Esophagus squamous epithelium (tissue), 4 donors: ENCODE measurements around the gene METTL4.

ENCODE experiments used
- CTCF ChIP-seq, 6 experiments: fragments of 450-650 bp in 4 of 6; fragments of 200-600 bp in 2 of 6; sonication (generic) in 2 of 6; IDR thresholded peaks; one replicate each; pipeline ENCODE4 v1.5.1; 2016 to 2019; ENCODE audit warnings: antibody characterized with exemption in 6 of 6, mild to moderate bottlenecking in 4 of 6, moderate library complexity in 4 of 6
- POLR2A ChIP-seq, 4 donors: fragments of 450-650 bp; IDR thresholded peaks; one replicate each; pipeline ENCODE4 v1.6.1; 2017; ENCODE audit warnings: antibody characterized with exemption in 4 of 4, mild to moderate bottlenecking in 4 of 4, moderate library complexity in 3 of 4

GRCh38 chr18:2557536-2557935 lies 13.8 kb downstream of the METTL4 start:
- TF ChIP-seq POLR2A (IDR thresholded peaks at IDR 0.05) (no peak), CTCF (IDR thresholded peaks at IDR 0.05) (no peak)
